H1 (cell line): ENCODE measurements around the gene EZH2. TPM values are rescaled to one million over a fixed set of nuclear protein-coding genes. Genes with fewer than 3 reads are reported as not detected.

ENCODE experiments used
- CTCF ChIA-PET: fragments of 300-600 bp; sonication (Branson Sonifier 250); formaldehyde crosslinking; loops from one replicate; lab custom pipeline; 2021; ENCODE audit not compliant: partially characterized antibody; lab: Charles Lee
- POLR2A ChIA-PET: fragments of 300-600 bp; sonication (Branson Sonifier 250); formaldehyde crosslinking; loops from one replicate; lab custom pipeline; 2021; ENCODE audit warnings: inconsistent platforms; ENCODE audit not compliant: partially characterized antibody; lab: Charles Lee
- DNase-seq, 2 experiments: peaks; one replicate each; pipeline versions ENCODE4 v3.0.0 to v3.0.0-alpha.2; 2010 to 2022; ENCODE audit warnings: low spot score in 2 of 2, low read depth in 1 of 2, mixed read lengths in 1 of 2
- FAIRE-seq: peaks from 2 replicates; lab custom pipeline; 2011; peaks lifted over from hg19 to GRCh38; lab: Jason Lieb, UNC
- H2AFZ ChIP-seq: 2 replicates; pipeline ENCODE4 v1.8.1; 2012; ENCODE audit warnings: low read length, inconsistent platforms
- H2AK5ac ChIP-seq: 2 replicates; pipeline ENCODE4 v1.6.1; 2013; ENCODE audit warnings: low read depth, low read length
- H2BK120ac ChIP-seq: replicated peaks from 2 replicates; pipeline ENCODE3; 2013; ENCODE audit warnings: low read depth, low read length, inconsistent platforms
- H2BK12ac ChIP-seq: 2 replicates; pipeline ENCODE4 v1.6.1; 2013; ENCODE audit warnings: low read depth, low read length
- H2BK15ac ChIP-seq: 2 replicates; pipeline ENCODE4 v1.6.1; 2013; ENCODE audit warnings: low read length
- H2BK20ac ChIP-seq: 2 replicates; pipeline ENCODE4 v1.6.1; 2013; ENCODE audit warnings: low read length
- H2BK5ac ChIP-seq: 2 replicates; pipeline ENCODE4 v1.6.1; 2013; ENCODE audit warnings: low read depth, low read length
- H3K14ac ChIP-seq: 2 replicates; pipeline ENCODE4 v1.6.1; 2013; ENCODE audit warnings: inconsistent platforms; ENCODE audit not compliant: insufficient read length
- H3K18ac ChIP-seq: 2 replicates; pipeline ENCODE4 v1.6.1; 2013; ENCODE audit warnings: low read length; ENCODE audit errors: extremely low read depth
- H3K23ac ChIP-seq: 2 replicates; pipeline ENCODE4 v1.6.1; 2013; ENCODE audit warnings: inconsistent platforms; ENCODE audit not compliant: insufficient read length
- H3K23me2 ChIP-seq: 2 replicates; pipeline ENCODE4 v1.6.1; 2013; ENCODE audit warnings: low read depth, low read length
- H3K27ac ChIP-seq: 2 replicates; pipeline ENCODE4 v1.6.1; 2011; ENCODE audit warnings: low read depth, low read length, inconsistent platforms
- H3K27me3 ChIP-seq, 4 experiments: replicated peaks in 1 of 4; 1 replicate in 1 of 4; 2 replicates in 3 of 4; pipeline versions ENCODE4 v1.6.1 to v1.8.1; 2011 to 2013; ENCODE audit warnings: low read length in 3 of 4, mild to moderate bottlenecking in 3 of 4, inconsistent platforms in 2 of 4, mixed read lengths in 2 of 4, moderate library complexity in 1 of 4; ENCODE audit not compliant: control insufficient read depth in 3 of 4, insufficient read depth in 3 of 4; ENCODE audit errors: extremely low read depth in 1 of 4
- H3K36me3 ChIP-seq, 4 experiments: 2 replicates each; pipeline versions ENCODE4 v1.6.1 to v1.8.1; 2011 to 2013; ENCODE audit warnings: mild to moderate bottlenecking in 4 of 4, low read length in 3 of 4, moderate library complexity in 2 of 4, control low read depth in 1 of 4, inconsistent platforms in 1 of 4; ENCODE audit not compliant: insufficient read depth in 4 of 4, control insufficient read depth in 2 of 4
- H3K4ac ChIP-seq: replicated peaks from 2 replicates; pipeline ENCODE3; 2013; ENCODE audit warnings: low read length, low read depth, mixed read lengths, inconsistent platforms; ENCODE audit not compliant: insufficient read length
- H3K4me1 ChIP-seq, 4 experiments: replicated peaks in 1 of 4; 1 replicate in 1 of 4; 2 replicates in 3 of 4; pipeline versions ENCODE4 v1.6.1 to v1.8.1; 2011 to 2013; ENCODE audit warnings: low read length in 3 of 4, inconsistent platforms in 2 of 4, mixed read lengths in 1 of 4; ENCODE audit not compliant: insufficient read depth in 4 of 4, control insufficient read depth in 3 of 4
- H3K4me2 ChIP-seq, 2 experiments: 2 replicates each; pipeline versions ENCODE4 v1.6.1 to v1.8.1; 2011 to 2013; ENCODE audit warnings: low read depth in 2 of 2, low read length in 2 of 2, control low read depth in 1 of 2, inconsistent platforms in 1 of 2, mild to moderate bottlenecking in 1 of 2; ENCODE audit not compliant: insufficient read depth in 1 of 2
- H3K4me3 ChIP-seq, 4 experiments: fragments of 200-600, 300-600 bp in 1 of 4; sonication (generic), shearing (Covaris generic), sonication (Bioruptor Twin) in 1 of 4; 2 replicates each; pipeline versions ENCODE4 v1.5.1 to v1.8.1; 2011 to 2016; ENCODE audit warnings: low read length in 4 of 4, low read depth in 3 of 4, control low read depth in 2 of 4, inconsistent platforms in 2 of 4, mild to moderate bottlenecking in 2 of 4, mixed read lengths in 1 of 4, moderate library complexity in 1 of 4; ENCODE audit not compliant: insufficient read depth in 2 of 4; ENCODE audit errors: extremely low read depth in 1 of 4
- H3K56ac ChIP-seq: replicated peaks from 2 replicates; pipeline ENCODE3; 2013; ENCODE audit warnings: low read depth, mild to moderate bottlenecking, mixed read lengths, low read length, inconsistent platforms; ENCODE audit not compliant: insufficient read length
- H3K79me1 ChIP-seq: 2 replicates; pipeline ENCODE4 v1.6.1; 2013; ENCODE audit warnings: low read depth, low read length, control low read depth
- H3K79me2 ChIP-seq, 2 experiments: 2 replicates each; pipeline versions ENCODE4 v1.6.1 to v1.8.1; 2012 to 2013; ENCODE audit warnings: low read length in 2 of 2, mild to moderate bottlenecking in 2 of 2, inconsistent platforms in 1 of 2; ENCODE audit not compliant: insufficient read depth in 2 of 2, control insufficient read depth in 1 of 2
- H3K9ac ChIP-seq, 4 experiments: replicated peaks in 1 of 4; 1 replicate in 1 of 4; 2 replicates in 3 of 4; pipeline versions ENCODE4 v1.6.1 to v1.8.1; 2011 to 2013; ENCODE audit warnings: low read depth in 3 of 4, low read length in 3 of 4, control low read depth in 2 of 4, mild to moderate bottlenecking in 2 of 4, moderate library complexity in 2 of 4, inconsistent platforms in 1 of 4; ENCODE audit errors: extremely low read depth in 1 of 4
- H3K9me3 ChIP-seq, 2 experiments: 2 replicates each; pipeline versions ENCODE4 v1.6.1 to v1.8.1; 2012 to 2013; ENCODE audit warnings: mild to moderate bottlenecking in 2 of 2, moderate library complexity in 2 of 2, control low read depth in 1 of 2, inconsistent platforms in 1 of 2, low read depth in 1 of 2, low read length in 1 of 2, mixed read lengths in 1 of 2; ENCODE audit not compliant: insufficient read depth in 2 of 2
- H4K20me1 ChIP-seq, 2 experiments: replicated peaks in 1 of 2; 2 replicates each; pipeline versions ENCODE3 to v1.8.1; 2011 to 2013; ENCODE audit warnings: inconsistent platforms in 2 of 2, low read length in 2 of 2, mild to moderate bottlenecking in 1 of 2; ENCODE audit not compliant: insufficient read depth in 2 of 2, control insufficient read depth in 1 of 2
- H4K5ac ChIP-seq: 2 replicates; pipeline ENCODE4 v1.6.1; 2013; ENCODE audit warnings: low read length, low read depth, mixed read lengths, inconsistent platforms; ENCODE audit not compliant: insufficient read length
- H4K8ac ChIP-seq: 2 replicates; pipeline ENCODE4 v1.8.0; 2013; ENCODE audit warnings: mild to moderate bottlenecking, moderate library complexity, low read length, inconsistent platforms; ENCODE audit not compliant: insufficient read depth; ENCODE audit errors: extremely low read depth
- H4K91ac ChIP-seq: replicated peaks from 2 replicates; pipeline ENCODE3; 2013; ENCODE audit warnings: low read length, mixed read lengths, inconsistent platforms; ENCODE audit not compliant: insufficient read length
- CBX5 ChIP-seq: fragments of 300-800, 300-1000 bp; sonication (generic); IDR thresholded peaks from 2 replicates; pipeline ENCODE4 v1.7.1; 2016; ENCODE audit warnings: antibody characterized with exemption, low read length, low read depth
- CBX8 ChIP-seq: fragments of 300-800, 300-1000 bp; sonication (generic); IDR thresholded peaks from 2 replicates; pipeline ENCODE4 v1.7.1; 2016; ENCODE audit warnings: low read depth, low read length, borderline replicate concordance
- CTCF ChIP-seq, 3 experiments: IDR thresholded peaks; 1 replicate in 2 of 3; 2 replicates in 1 of 3; pipeline versions ENCODE4 v1.5.1 to v1.6.1; 2011; ENCODE audit warnings: low read length in 3 of 3, mild to moderate bottlenecking in 3 of 3, inconsistent platforms in 2 of 3, low read depth in 1 of 3, moderate library complexity in 1 of 3; ENCODE audit not compliant: insufficient read depth in 1 of 3; ENCODE audit errors: control extremely low read depth in 1 of 3
- RNF2 ChIP-seq: fragments of 200-900, 300-1000 bp; sonication (generic); IDR thresholded peaks from 2 replicates; pipeline ENCODE4 v1.7.1; 2016; ENCODE audit warnings: borderline replicate concordance, low read depth, mild to moderate bottlenecking, antibody characterized with exemption, low read length; ENCODE audit not compliant: poor library complexity, severe bottlenecking; ENCODE audit errors: missing control alignments
- SAP30 ChIP-seq: fragments of 300-600 bp; sonication (generic); IDR thresholded peaks from 2 replicates; pipeline ENCODE4 v1.7.1; 2012; ENCODE audit warnings: low read length, moderate library complexity, mild to moderate bottlenecking, inconsistent platforms; ENCODE audit not compliant: insufficient read depth, insufficient replicate concordance
- SIN3A ChIP-seq, 2 experiments: IDR thresholded peaks in 1 of 2; conservative IDR thresholded peaks in 1 of 2; 2 replicates each; pipeline ENCODE4 v1.6.1; 2011 to 2012; ENCODE audit warnings: low read length in 2 of 2, improper control_type of control experiment in 1 of 2, low read depth in 1 of 2, mild to moderate bottlenecking in 1 of 2
- SIX5 ChIP-seq: IDR thresholded peaks from 2 replicates; pipeline ENCODE4 v1.6.1; 2011; ENCODE audit warnings: mild to moderate bottlenecking, low read depth, low read length
- TBP ChIP-seq: IDR thresholded peaks from 2 replicates; pipeline ENCODE4 v1.6.1; 2011; ENCODE audit warnings: low read depth, low read length, improper control_type of control experiment
- YY1 ChIP-seq: IDR thresholded peaks from 2 replicates; pipeline ENCODE4 v1.6.1; 2011; ENCODE audit warnings: low read depth, mild to moderate bottlenecking, low read length
- ZNF274 ChIP-seq: IDR thresholded peaks from 2 replicates; pipeline ENCODE4 v1.7.0; 2012; ENCODE audit warnings: low read length, borderline replicate concordance; ENCODE audit errors: extremely low read depth
- WGBS, 2 experiments: shearing (Covaris generic) in 1 of 2; methylation state at CpG; one replicate each; pipeline versions ENCODE4 v1.1.6 to v1.1.7; 2013 to 2015; ENCODE audit warnings: low lambda C conversion rate in 2 of 2, mixed read lengths in 2 of 2, inconsistent platforms in 1 of 2, low coverage in 1 of 2, missing lambda C conversion rate in 1 of 2; ENCODE audit not compliant: insufficient replicate concordance in 2 of 2, insufficient coverage in 1 of 2, insufficient read length in 1 of 2; ENCODE audit errors: extremely low coverage in 1 of 2, missing lambda C conversion rate in 1 of 2; 5-methylcytosine and 5-hydroxymethylcytosine counted together
- polyA plus RNA-seq, 7 experiments: library from polyadenylated mRNA; depleted of rRNA in 3 of 7; stranded (reverse) in 5 of 7; unstranded in 2 of 7; fragments of >200 nt in 5 of 7; fragments of 200-250 nt in 2 of 7; gene quantifications; 1 replicate in 5 of 7; 2 replicates in 1 of 7; 4 replicates in 1 of 7; pipeline versions ENCODE4 v1.2.1 to v1.2.3, GENCODE V29; 2011 to 2013; ENCODE audit warnings: missing spikeins in 2 of 7, mixed read lengths in 2 of 7
- total RNA-seq: library from RNA; stranded (reverse); fragmentation: NEBNext Ultra II Directional; extraction: Animal tissue kit (Norgen Biotek cat#: 25700); gene quantifications from 2 replicates; pipeline ENCODE4 v1.2.1, GENCODE V29; 2021

The EZH2 gene
- total and polyA plus RNA-seq, 2 of the 8 experiments (the other 6 are each of a cell fraction or from before 2014, with no cell fraction given), result 28.9 to 49.0 TPM

GRCh38 chr7:148915211-148915610 lies 31.1 kb upstream of the EZH2 start:
- H2BK120ac ChIP-seq, result no peak overlapping the region
- H3K4me1 ChIP-seq, result peaks cover 0 to 5% (median 2%) of the 10 kb centered on the region in 4 experiments; a peak in 4 of 7 replicates
- H3K23me2 ChIP-seq, result 0 out of 2 replicates have a peak, but pooled peaks cover 2% of the 10 kb centered on the region
- no peak overlapping the region for H3K4me3 ChIP-seq
- no peak overlapping the region for H2AFZ ChIP-seq
- ChIA-PET POLR2A (interaction anchor here (0.8 to 1.1 kb wide), 2 partner anchors 27 to 32 kb away, joined by 3 read pairs; partner anchors contain the start of gene EZH2), CTCF (interaction anchor here (0.9 to 2.7 kb wide), 5 partner anchors 9 to 99 kb away, joined by 3 to 8 read pairs (median 3); no protein-coding TSS in a partner anchor)
- no peak overlapping the region for H3K27ac ChIP-seq
- no peak overlapping the region; the same call in 1 of the 2 replicates for H4K8ac ChIP-seq
- FAIRE-seq (no peak), DNase-seq (no peak)
- H3K18ac ChIP-seq, result no peak overlapping the region
- no peak overlapping the region for H4K91ac ChIP-seq
- H2BK15ac ChIP-seq, result no peak overlapping the region
- H3K36me3 ChIP-seq, result no peaks in the 10 kb centered on the region
- H2BK5ac ChIP-seq, result no peak overlapping the region
- H3K56ac ChIP-seq, result no peak overlapping the region
- 92% methylated on average over 6 of the region's 7 CpGs; no CpG with 5 or more reads in 1 of the 2 experiments for WGBS, 2 experiments
- H4K5ac ChIP-seq, result no peak overlapping the region
- no peak overlapping the region for H3K23ac ChIP-seq
- no peaks in the 10 kb centered on the region for H4K20me1 ChIP-seq
- H3K79me1 ChIP-seq, result no peaks in the 10 kb centered on the region
- no peaks in the 10 kb centered on the region for H3K9me3 ChIP-seq
- H3K79me2 ChIP-seq, result no peaks in the 10 kb centered on the region
- H3K4ac ChIP-seq, result no peak overlapping the region
- H3K4me2 ChIP-seq, result no peak overlapping the region
- H2BK20ac ChIP-seq, result no peak overlapping the region
- no peak overlapping the region for H3K9ac ChIP-seq
- H3K27me3 ChIP-seq, result no peaks in the 10 kb centered on the region
- H2BK12ac ChIP-seq, result no peak overlapping the region
- no peak overlapping the region for H3K14ac ChIP-seq
- H2AK5ac ChIP-seq, result no peak overlapping the region
- no peak for TF ChIP-seq SAP30
- no peak for TF ChIP-seq SIX5
- no peak for TF ChIP-seq RNF2
- no peak for TF ChIP-seq SIN3A (conservative IDR thresholded peaks at IDR 0.05 in 1 of 2, IDR thresholded peaks at IDR 0.05 in 1 of 2; ENCODE audit: low read depth in 1 of 2, low read length in 2 of 2)
- no peak for TF ChIP-seq TBP
- TF ChIP-seq CBX8, result no peak
- no peak for TF ChIP-seq CBX5
- no peak for TF ChIP-seq CTCF (IDR thresholded peaks at IDR 0.05; ENCODE audit: control extremely low read depth in 1 of 3, insufficient read depth in 1 of 3, low read depth in 1 of 3, low read length in 3 of 3)
- TF ChIP-seq ZNF274, result no peak
- TF ChIP-seq YY1, result no peak
